ENCODE measurements around the gene MAP3K14.

GRCh38 chr17:45287526-45288500 lies 29.0 kb downstream of the MAP3K14 start:
- TF ChIP-seq CTCF (IDR thresholded peaks at IDR 0.05): no peak
- no peak for TF ChIP-seq EZH2 (IDR thresholded peaks at IDR 0.05)

All from neural progenitor cell (in vitro differentiated cells).